Activated CD4-positive, alpha-beta T cell treated with anti-CD3 and anti-CD28 coated beads, Interleukin-10, Interleukin-2, amounts not matched to agents 100 ng/mL and 50 ng/mL, durations not matched to agents 16 hours and 8 hours (primary cell): ENCODE data around the gene EIPR1.
"Not testable (repeated sequence)": the region's sequence is repeated elsewhere in the genome, so short reads cannot be mapped to it uniquely, and the experiment has no call there.

Experiments used
- DNase-seq: peaks from one replicate; pipeline ENCODE4 v3.0.0-alpha.2; 2020

EIPR1 gene

GRCh38 chr2:3285901-3286645, 91.5 kb downstream of the EIPR1 start:
- no peak for DNase-seq

- DNase-seq, result no peak
These were observed 92.7 kb downstream of the EIPR1 start for GRCh38 chr2:3284657-3285630.

- DNase-seq, result not testable (repeated sequence)
These were observed 93.6 kb downstream of the EIPR1 start for GRCh38 chr2:3283876-3284656.

- DNase-seq, result no peak
These were observed 94.4 kb downstream of the EIPR1 start for GRCh38 chr2:3283206-3283605.

GRCh38 chr2:3282056-3282998, 95.3 kb downstream of the EIPR1 start:
- no peak for DNase-seq

GRCh38 chr2:3280683-3281520, 96.7 kb downstream of the EIPR1 start:
- DNase-seq, result no peak

GRCh38 chr2:3280197-3280596, 97.4 kb downstream of the EIPR1 start:
- no peak for DNase-seq

GRCh38 chr2:3279236-3279960, 98.2 kb downstream of the EIPR1 start:
- no peak for DNase-seq

GRCh38 chr2:3278521-3279218, 98.9 kb downstream of the EIPR1 start:
- no peak for DNase-seq

GRCh38 chr2:3277748-3278520, 99.7 kb downstream of the EIPR1 start:
- no peak for DNase-seq

GRCh38 chr2:3277050-3277747, 100.4 kb downstream of the EIPR1 start:
- no peak for DNase-seq

GRCh38 chr2:3272761-3273160, 104.9 kb downstream of the EIPR1 start:
- peak; percentile 7 for DNase-seq

- DNase-seq, result no peak
These were observed 107.5 kb downstream of the EIPR1 start for GRCh38 chr2:3270095-3270478.

- DNase-seq, result no peak
These were observed 108.1 kb downstream of the EIPR1 start for GRCh38 chr2:3269425-3270094.

- DNase-seq, result no peak
These were observed 109.0 kb downstream of the EIPR1 start for GRCh38 chr2:3268705-3269029.

GRCh38 chr2:3267869-3268704, 109.5 kb downstream of the EIPR1 start:
- no peak for DNase-seq
